ENCODE measurements around the gene MACROD2.

Gene MACROD2

DNA sequence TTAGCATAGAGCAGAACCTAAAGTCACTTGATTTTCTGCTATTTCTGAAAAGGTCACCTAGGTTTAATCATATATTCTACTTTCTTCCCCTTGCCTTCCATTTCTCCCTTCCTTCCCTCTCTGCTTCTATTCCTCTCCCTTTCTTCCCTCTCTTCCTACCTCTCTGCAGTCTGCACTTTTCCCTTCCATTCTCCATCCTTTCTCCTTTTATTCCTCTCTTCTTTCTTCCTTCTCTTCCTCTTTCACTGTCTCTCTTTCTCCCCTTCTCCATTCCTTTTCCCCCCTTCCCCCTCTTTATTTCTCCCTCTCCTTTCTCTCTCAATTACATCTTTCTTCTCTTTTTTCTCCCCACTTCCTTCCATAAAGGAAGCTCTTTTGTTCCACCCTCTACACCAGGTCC, 1391.9 kb downstream of the MACROD2 start:
- H3K4me3 ChIP-seq (ENCODE audit: low read length): no peak overlapping the region
- no peak for TF ChIP-seq CTCF (conservative IDR thresholded peaks at IDR 0.05; ENCODE audit: low read length)
- DNase-seq (ENCODE audit: low read depth): no peak

DNA sequence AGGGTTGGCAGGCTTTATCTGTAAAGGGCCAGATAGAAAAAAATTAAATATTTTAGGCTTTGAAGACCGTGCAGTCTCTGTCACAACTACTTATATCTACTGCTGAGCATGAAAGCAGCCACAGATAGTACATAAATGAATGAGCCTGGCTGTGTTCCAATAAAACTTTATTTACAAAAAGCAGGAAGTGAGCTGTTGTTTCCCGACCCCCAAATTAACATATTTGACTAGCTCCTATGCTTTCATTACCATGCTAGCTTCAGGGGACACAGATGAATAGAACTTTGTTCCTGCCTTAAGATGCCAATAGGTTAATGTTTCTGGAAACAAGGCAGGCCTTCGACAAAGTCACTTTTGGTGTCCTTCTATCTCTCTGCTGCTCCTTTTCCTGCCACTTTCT, 1400.1 kb downstream of the MACROD2 start:
- no peak for TF ChIP-seq CTCF (conservative IDR thresholded peaks at IDR 0.05; ENCODE audit: low read length)

GRCh38 chr20:15396026-15396425, 1400.7 kb downstream of the MACROD2 start:
- H3K4me3 ChIP-seq (ENCODE audit: low read length): no peak overlapping the region
- no peak for DNase-seq (ENCODE audit: low read depth)
- TF ChIP-seq CTCF (conservative IDR thresholded peaks at IDR 0.05; ENCODE audit: low read length): no peak

More for the DNA sequence above, 1400.1 kb downstream of the MACROD2 start:
- no peak for DNase-seq (ENCODE audit: low read depth)
- H3K4me3 ChIP-seq (ENCODE audit: low read length): no peak overlapping the region

- TF ChIP-seq CTCF (conservative IDR thresholded peaks at IDR 0.05; ENCODE audit: low read length): no peak
- no peak for DNase-seq (ENCODE audit: low read depth)
These were observed 1401.6 kb downstream of the MACROD2 start for GRCh38 chr20:15396900-15397299.

GRCh38 chr20:15399781-15400180, 1404.5 kb downstream of the MACROD2 start:
- TF ChIP-seq CTCF (conservative IDR thresholded peaks at IDR 0.05; ENCODE audit: low read length): no peak
- H3K4me3 ChIP-seq (ENCODE audit: low read length): no peak overlapping the region
- DNase-seq (ENCODE audit: low read depth): no peak

More at GRCh38 chr20:15396900-15397299, 1401.6 kb downstream of the MACROD2 start:
- no peak overlapping the region for H3K4me3 ChIP-seq (ENCODE audit: low read length)

- DNase-seq (ENCODE audit: low read depth): no peak
- TF ChIP-seq CTCF (conservative IDR thresholded peaks at IDR 0.05; ENCODE audit: low read length): no peak
- H3K4me3 ChIP-seq (ENCODE audit: low read length): no peak overlapping the region
These were observed 1410.8 kb downstream of the MACROD2 start for GRCh38 chr20:15406072-15406471.

DNA sequence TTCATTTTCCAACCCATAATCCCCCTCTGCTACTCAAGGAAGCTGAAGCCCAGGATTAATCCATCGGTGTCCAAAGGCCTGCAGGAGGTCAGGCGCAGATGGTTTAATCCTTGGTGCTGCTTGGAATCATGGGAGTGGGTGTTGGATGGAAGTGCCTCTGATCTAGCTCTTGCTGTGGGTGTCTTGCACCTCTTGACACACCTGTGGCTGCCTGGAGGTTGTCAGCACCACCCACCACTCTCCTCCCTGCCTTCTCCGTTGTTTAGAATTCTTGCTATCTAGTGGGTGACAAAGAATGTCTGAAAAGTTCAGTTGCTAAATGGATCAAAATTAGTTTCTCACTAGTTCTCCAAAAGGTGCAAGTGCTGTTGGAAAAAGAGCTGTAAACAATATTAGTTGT, 1416.5 kb downstream of the MACROD2 start:
- TF ChIP-seq CTCF (conservative IDR thresholded peaks at IDR 0.05; ENCODE audit: low read length): no peak
- H3K4me3 ChIP-seq (ENCODE audit: low read length): no peak overlapping the region
- DNase-seq (ENCODE audit: low read depth): no peak
